IMR-90 (cell line): ENCODE measurements around the gene BORA. TPM values are rescaled to one million over a fixed set of nuclear protein-coding genes. Genes with fewer than 3 reads are reported as not detected.

ENCODE experiments used
- ATAC-seq: fragments of 200-7000 bp; cut with Tn5 transposase; 2 replicates; pipeline ENCODE4 v1.9.1; 2020; ENCODE audit warnings: low read depth, mild to moderate bottlenecking, moderate library complexity
- BruUV-seq: library from RNA; stranded (reverse); fragments of 400-500 nt; replicated peaks from 2 replicates; lab custom pipeline; 2021; lab: Mats Ljungman, UMichigan
- CTCF ChIA-PET: fragments of 300-600 bp; formaldehyde crosslinking; extraction: SDS; loops from one replicate; lab custom pipeline; 2021; ENCODE audit warnings: antibody characterized with exemption; lab: Yijun Ruan, JAX
- POLR2A ChIA-PET: fragments of 300-600 bp; sonication (Branson Sonifier 250); formaldehyde crosslinking; loops from one replicate; lab custom pipeline; 2022; ENCODE audit warnings: antibody characterized with exemption; ENCODE audit not compliant: unreplicated experiment; lab: Charles Lee
- DNase-seq: peaks from one replicate; pipeline ENCODE4 v3.0.0; 2013
- H2AFZ ChIP-seq: replicated peaks from 2 replicates; pipeline ENCODE3; 2013; ENCODE audit warnings: low read length, mild to moderate bottlenecking; ENCODE audit not compliant: poor library complexity
- H2AK5ac ChIP-seq: 2 replicates; pipeline ENCODE4 v1.6.1; 2013; ENCODE audit warnings: low read depth, low read length, inconsistent platforms
- H2AK9ac ChIP-seq: replicated peaks from 2 replicates; pipeline ENCODE3; 2013; ENCODE audit warnings: mild to moderate bottlenecking, low read depth, low read length, moderate library complexity; ENCODE audit not compliant: poor library complexity
- H2BK120ac ChIP-seq: 2 replicates; pipeline ENCODE4 v1.6.1; 2013; ENCODE audit warnings: low read depth, low read length, inconsistent platforms
- H2BK15ac ChIP-seq: 3 replicates; pipeline ENCODE4 v1.6.1; 2013; ENCODE audit warnings: low read depth, low read length, inconsistent platforms
- H2BK20ac ChIP-seq: 2 replicates; pipeline ENCODE4 v1.6.1; 2013; ENCODE audit warnings: low read depth, mild to moderate bottlenecking, inconsistent platforms, low read length, moderate library complexity
- H2BK5ac ChIP-seq: 2 replicates; pipeline ENCODE4 v1.6.1; 2013; ENCODE audit warnings: mild to moderate bottlenecking, low read depth, low read length, inconsistent platforms; ENCODE audit not compliant: poor library complexity, severe bottlenecking
- H3K14ac ChIP-seq: replicated peaks from 2 replicates; pipeline ENCODE4 v1.6.1; 2013; ENCODE audit warnings: low read depth, low read length, inconsistent platforms
- H3K18ac ChIP-seq: 2 replicates; pipeline ENCODE4 v1.6.1; 2013; ENCODE audit warnings: low read depth, low read length, control low read depth
- H3K23ac ChIP-seq: 2 replicates; pipeline ENCODE4 v1.6.1; 2013; ENCODE audit warnings: low read depth, low read length, inconsistent platforms
- H3K27ac ChIP-seq: 2 replicates; pipeline ENCODE4 v1.5.1; 2013; ENCODE audit warnings: mild to moderate bottlenecking, control low read depth, low read length; ENCODE audit not compliant: insufficient read depth
- H3K27me3 ChIP-seq: 2 replicates; pipeline ENCODE4 v1.6.1; 2013; ENCODE audit warnings: low read length; ENCODE audit not compliant: control insufficient read depth, insufficient read depth
- H3K36me3 ChIP-seq: 2 replicates; pipeline ENCODE4 v1.6.1; 2013; ENCODE audit warnings: low read length, mixed read lengths; ENCODE audit not compliant: control insufficient read depth, insufficient read depth
- H3K4ac ChIP-seq: 2 replicates; pipeline ENCODE4 v1.6.1; 2013; ENCODE audit warnings: low read depth, low read length, inconsistent platforms
- H3K4me1 ChIP-seq: 2 replicates; pipeline ENCODE4 v1.6.1; 2013; ENCODE audit warnings: low read length, mixed read lengths; ENCODE audit not compliant: control insufficient read depth, insufficient read depth
- H3K4me2 ChIP-seq: 2 replicates; pipeline ENCODE4 v1.6.1; 2013; ENCODE audit warnings: low read depth, mild to moderate bottlenecking, control low read depth, low read length, moderate library complexity
- H3K4me3 ChIP-seq: 2 replicates; pipeline ENCODE4 v1.5.1; 2013; ENCODE audit warnings: low read depth, mild to moderate bottlenecking, control low read depth, low read length, moderate library complexity; ENCODE audit not compliant: insufficient read depth
- H3K56ac ChIP-seq: 2 replicates; pipeline ENCODE4 v1.6.1; 2013; ENCODE audit warnings: low read length, inconsistent platforms; ENCODE audit not compliant: insufficient read depth; ENCODE audit errors: extremely low read depth
- H3K79me1 ChIP-seq, 2 experiments: 2 replicates each; pipeline ENCODE4 v1.6.1; 2013; ENCODE audit warnings: low read length in 2 of 2, inconsistent platforms in 1 of 2, low read depth in 1 of 2
- H3K9ac ChIP-seq: 2 replicates; pipeline ENCODE4 v1.6.1; 2013; ENCODE audit warnings: low read depth, low read length, control low read depth
- H3K9me1 ChIP-seq: 2 replicates; pipeline ENCODE4 v1.6.1; 2013; ENCODE audit warnings: low read length, inconsistent platforms; ENCODE audit not compliant: insufficient read depth
- H3K9me3 ChIP-seq: 2 replicates; pipeline ENCODE4 v1.6.1; 2013; ENCODE audit warnings: low read length; ENCODE audit not compliant: control insufficient read depth, insufficient read depth
- H4K20me1 ChIP-seq: 2 replicates; pipeline ENCODE4 v1.6.1; 2013; ENCODE audit warnings: low read length, inconsistent platforms; ENCODE audit not compliant: insufficient read depth
- H4K5ac ChIP-seq: 2 replicates; pipeline ENCODE4 v1.6.1; 2013; ENCODE audit warnings: mild to moderate bottlenecking, low read depth, low read length, control low read depth
- H4K8ac ChIP-seq, 2 experiments: 2 replicates each; pipeline ENCODE4 v1.6.1; 2013; ENCODE audit warnings: low read depth in 2 of 2, low read length in 2 of 2, control low read depth in 1 of 2, inconsistent platforms in 1 of 2
- H4K91ac ChIP-seq: 2 replicates; pipeline ENCODE4 v1.6.1; 2013; ENCODE audit warnings: low read depth, low read length, inconsistent platforms; ENCODE audit not compliant: insufficient read depth
- WGBS, 2 experiments: methylation state at CpG; one replicate each; pipeline versions ENCODE4 v1.1.5 to v1.1.7; 2013; ENCODE audit warnings: missing lambda C conversion rate in 2 of 2; ENCODE audit not compliant: insufficient read length in 1 of 2; ENCODE audit errors: extremely low coverage in 2 of 2; 5-methylcytosine and 5-hydroxymethylcytosine counted together
- dilution Hi-C: fragments of 300-500 bp; cut with HindIII; formaldehyde crosslinking; loops from one replicate; pipeline ENCODE4 v1.14.3; 2018; ENCODE audit warnings: low sequenced_read_pairs; ENCODE audit not compliant: unreplicated experiment
- in situ Hi-C: fragments of 300-500 bp; cut with MboI; formaldehyde crosslinking; loops from 3 replicates; pipeline ENCODE4 v1.14.3; 2019; ENCODE audit warnings: low sequenced_read_pairs, inconsistent platforms, mixed read lengths
- intact Hi-C: fragments of 100-400 bp; cut with micrococcal nuclease; formaldehyde crosslinking; loops from 2 replicates; pipeline ENCODE4 v1.10.0; 2022
- polyA plus RNA-seq, 3 experiments: library from polyadenylated mRNA; depleted of rRNA; stranded (reverse); fragments of >200 nt; gene quantifications; 2 replicates each; pipeline ENCODE4 v1.2.3, GENCODE V29; 2012; ENCODE audit warnings: low replicate concordance in 1 of 3
- total RNA-seq: library from RNA; depleted of rRNA; stranded (reverse); fragments of >200 nt; gene quantifications from 2 replicates; pipeline ENCODE4 v1.2.3, GENCODE V29; 2012
- TF ChIP-seq, protein P1 (sequence below): fragments of 150-350 bp; IDR thresholded peaks from 2 replicates; pipeline ENCODE4 v1.6.1; 2017; ENCODE audit warnings: mild to moderate bottlenecking, antibody characterized with exemption, low read length, low read depth

Gene BORA
- total and polyA plus RNA-seq, 2 of the 4 experiments (the other 2 are of a cell fraction): 4.0 to 12.2 TPM

DNA sequence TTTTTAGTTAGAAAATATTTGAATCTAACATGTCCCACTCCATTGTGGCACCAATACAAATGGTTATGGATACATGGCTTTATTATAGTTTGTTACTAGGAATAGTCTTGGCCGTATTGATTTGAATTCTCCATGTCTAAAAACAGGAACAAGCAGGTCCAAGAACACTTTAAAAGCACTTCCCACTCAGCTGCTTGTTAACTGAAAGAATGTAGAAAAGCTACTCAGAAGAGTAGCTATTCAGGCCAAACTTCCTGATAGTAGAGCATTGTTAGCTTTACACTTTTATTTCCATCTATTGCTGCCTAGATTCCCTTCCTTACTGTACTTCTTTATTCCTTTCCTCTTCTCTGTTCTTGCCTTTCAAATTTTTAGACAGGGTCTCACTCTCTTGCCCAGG, 61.1 kb downstream of the BORA start:
- TF ChIP-seq, protein P1, sequence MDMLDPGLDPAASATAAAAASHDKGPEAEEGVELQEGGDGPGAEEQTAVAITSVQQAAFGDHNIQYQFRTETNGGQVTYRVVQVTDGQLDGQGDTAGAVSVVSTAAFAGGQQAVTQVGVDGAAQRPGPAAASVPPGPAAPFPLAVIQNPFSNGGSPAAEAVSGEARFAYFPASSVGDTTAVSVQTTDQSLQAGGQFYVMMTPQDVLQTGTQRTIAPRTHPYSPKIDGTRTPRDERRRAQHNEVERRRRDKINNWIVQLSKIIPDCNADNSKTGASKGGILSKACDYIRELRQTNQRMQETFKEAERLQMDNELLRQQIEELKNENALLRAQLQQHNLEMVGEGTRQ: no peak
- in situ Hi-C loops (no loop called here), intact Hi-C loops (no loop called here), dilution Hi-C loops (no loop called here)
- Histone ChIP-seq H4K8ac (no peak overlapping the region), H3K9me1 (no peaks in the 10 kb centered on the region; the same call in 1 of the 2 replicates), H2AK9ac (no peak overlapping the region), H4K91ac (no peak overlapping the region), H2BK15ac (no peak overlapping the region), H2AK5ac (no peak overlapping the region), H3K4me2 (no peak overlapping the region), H3K4me1 (no peaks in the 10 kb centered on the region), H2BK120ac (no peak overlapping the region), H2BK5ac (no peak overlapping the region), H3K9ac (no peak overlapping the region), H3K9me3 (no peaks in the 10 kb centered on the region), H3K23ac (no peak overlapping the region), H3K27ac (no peak overlapping the region), H3K79me1 (peaks cover 21 to 39% of the 10 kb centered on the region in 2 experiments), H3K36me3 (peaks cover 12% of the 10 kb centered on the region), H2BK20ac (no peak overlapping the region), H4K5ac (no peak overlapping the region), H4K20me1 (no peaks in the 10 kb centered on the region), H3K18ac (no peak overlapping the region), H2AFZ (no peak overlapping the region), H3K4ac (no peak overlapping the region), H3K27me3 (no peaks in the 10 kb centered on the region), H3K14ac (no peak overlapping the region), H3K4me3 (no peak overlapping the region), H3K56ac (no peak overlapping the region)
- no peak for DNase-seq
- WGBS, 2 experiments: no CpG with 5 or more reads among the region's 1 CpG
- no peak for ATAC-seq
- CTCF ChIA-PET: interaction anchor here (0.7 to 1.0 kb wide), 2 partner anchors 16 to 919 kb away, joined by 3 to 4 read pairs; no protein-coding TSS in a partner anchor
- POLR2A ChIA-PET: no interaction called here
- BruUV-seq: no TSS peak
